ENCODE results near the gene GET4. TPM values are rescaled to one million over a fixed set of nuclear protein-coding genes. Genes with fewer than 3 reads are reported as not detected.

GET4 gene
- total and polyA plus RNA-seq, 12 donors, result 14.7 to 38.6 (median 20.8) TPM

GRCh38 chr7:884191-885003 is 8.0 kb downstream of the GET4 start:
- Histone ChIP-seq H3K4me1 (peaks cover 17 to 67% (median 42%) of the 10 kb centered on the region in 9 donors), H3K9me3 (no peaks in the 10 kb centered on the region), H3K27ac (no peak overlapping the region), H3K4me3 (no peak overlapping the region), H3K36me3 (peaks cover 0 to 44% (median 21%) of the 10 kb centered on the region in 9 donors), H3K27me3 (no peaks in the 10 kb centered on the region)
- 86 to 89% methylated on average over 31 of the region's 31 CpGs for WGBS, 2 donors
- DNase-seq (no peak), ATAC-seq (peak in 1 of 8 donors; percentile 2)
- no peak for TF ChIP-seq CTCF (IDR thresholded peaks at IDR 0.05)
- intact Hi-C loops (cut with DNase I), result loop anchor here in 1 of 10 donors (10.0 kb wide), 1 partner anchor 80 kb away; no protein-coding TSS in a partner anchor

- Histone ChIP-seq H3K36me3 (peaks cover 0 to 40% (median 21%) of the 10 kb centered on the region in 9 donors), H3K27me3 (no peaks in the 10 kb centered on the region), H3K4me1 (peaks cover 17 to 57% (median 32%) of the 10 kb centered on the region in 9 donors), H3K27ac (no peak overlapping the region), H3K4me3 (no peak overlapping the region), H3K9me3 (no peaks in the 10 kb centered on the region)
- ATAC-seq (no peak), DNase-seq (peak in 1 of 2 donors; percentile 12)
- WGBS, 2 donors, result 81 to 85% methylated on average over 25 of the region's 25 CpGs
- TF ChIP-seq CTCF (IDR thresholded peaks at IDR 0.05), result no peak
- intact Hi-C loops (cut with DNase I), result loop anchor here in 1 of 10 donors (10.0 kb wide), 1 partner anchor 79 kb away; no protein-coding TSS in a partner anchor
These were observed 9.0 kb downstream of the GET4 start for GRCh38 chr7:885261-885892.

- H3K27me3 ChIP-seq, result no peaks in the 10 kb centered on the region
- TF ChIP-seq CTCF (IDR thresholded peaks at IDR 0.05), result no peak
- peaks cover 0 to 47% (median 26%) of the 10 kb centered on the region in 9 donors for H3K36me3 ChIP-seq
- 81 to 96% methylated on average over 30 of the region's 30 CpGs for WGBS, 2 donors
- H3K4me1 ChIP-seq, result peaks cover 17 to 50% (median 31%) of the 10 kb centered on the region in 9 donors
- H3K27ac ChIP-seq, result peak overlapping the region in 2 of 10 donors; percentile 22 to 43
- intact Hi-C loops (cut with DNase I), result loop anchor here in 1 of 10 donors (10.0 kb wide), 1 partner anchor 79 kb away; no protein-coding TSS in a partner anchor
- DNase-seq (peak in 1 of 2 donors; percentile 11), ATAC-seq (no peak)
- no peaks in the 10 kb centered on the region for H3K9me3 ChIP-seq
- H3K4me3 ChIP-seq, result no peak overlapping the region
These were observed 9.7 kb downstream of the GET4 start for GRCh38 chr7:885893-886625.
